Neural progenitor cell (in vitro differentiated cells): ENCODE results near the gene APBA3. TPM values are rescaled to one million over a fixed set of nuclear protein-coding genes. Genes with fewer than 3 reads are reported as not detected.

ENCODE experiments used
- DNase-seq: peaks from one replicate; pipeline ENCODE4 v3.0.0-alpha.2; 2016; ENCODE audit warnings: low spot score
- H2AFZ ChIP-seq: fragments of 200-600 bp; sonication (generic); replicated peaks from 2 replicates; pipeline ENCODE4 v1.6.1; 2016; ENCODE audit warnings: antibody characterized with exemption
- H3F3A ChIP-seq: fragments of 200-600 bp; sonication (generic); 2 replicates; pipeline ENCODE4 v1.6.1; 2016; ENCODE audit warnings: antibody characterized with exemption, low read depth
- H3K27ac ChIP-seq: fragments of 200-600 bp; sonication (generic); 2 replicates; pipeline ENCODE4 v1.5.1; 2016; ENCODE audit warnings: mild to moderate bottlenecking
- H3K27me3 ChIP-seq: fragments of 200-600 bp; sonication (generic); 2 replicates; pipeline ENCODE4 v1.6.1; 2016; ENCODE audit warnings: mild to moderate bottlenecking, moderate library complexity
- H3K36me3 ChIP-seq: fragments of 200-600 bp; sonication (generic); 2 replicates; pipeline ENCODE4 v1.5.1; 2016
- H3K4me1 ChIP-seq: fragments of 200-600 bp; sonication (generic); 2 replicates; pipeline ENCODE4 v1.6.1; 2016; ENCODE audit warnings: mixed run types
- H3K4me2 ChIP-seq: fragments of 200-600 bp; sonication (generic); 2 replicates; pipeline ENCODE4 v1.6.1; 2016
- H3K4me3 ChIP-seq: fragments of 200-600 bp; sonication (generic); 2 replicates; pipeline ENCODE4 v1.5.1; 2016
- H3K79me2 ChIP-seq: fragments of 200-600 bp; sonication (generic); 2 replicates; pipeline ENCODE4 v1.6.1; 2016; ENCODE audit warnings: low read depth
- H3K9ac ChIP-seq: fragments of 200-600 bp; sonication (generic); 2 replicates; pipeline ENCODE4 v1.6.1; 2016
- H3K9me3 ChIP-seq: fragments of 200-600 bp; sonication (generic); 2 replicates; pipeline ENCODE4 v1.5.1; 2016; ENCODE audit warnings: low read depth
- H4K20me1 ChIP-seq: fragments of 200-600 bp; sonication (generic); 2 replicates; pipeline ENCODE4 v1.6.1; 2016; ENCODE audit warnings: low read depth
- H3K27ac Mint-ChIP-seq: 3 replicates; pipeline ENCODE4 v1.8.0; 2021; ENCODE audit warnings: mixed read lengths
- H3K27me3 Mint-ChIP-seq: 2 replicates; pipeline ENCODE4 v1.8.0; 2022; ENCODE audit warnings: low read depth, mild to moderate bottlenecking, inconsistent platforms, moderate library complexity, mixed read lengths; ENCODE audit not compliant: insufficient read depth
- H3K36me3 Mint-ChIP-seq: 3 replicates; pipeline ENCODE4 v1.8.0; 2021; ENCODE audit warnings: mixed read lengths
- H3K4me1 Mint-ChIP-seq: 3 replicates; pipeline ENCODE4 v1.8.0; 2021; ENCODE audit warnings: mixed read lengths
- H3K4me3 Mint-ChIP-seq: 3 replicates; pipeline ENCODE4 v1.8.0; 2021; ENCODE audit warnings: mild to moderate bottlenecking, moderate library complexity, mixed read lengths
- H3K9me3 Mint-ChIP-seq: 3 replicates; pipeline ENCODE4 v1.8.0; 2020; ENCODE audit warnings: mixed read lengths
- EZH2 ChIP-seq: fragments of 200-600 bp; sonication (generic); IDR thresholded peaks from 2 replicates; pipeline ENCODE4 v1.6.1; 2017; ENCODE audit warnings: antibody characterized with exemption, mild to moderate bottlenecking, moderate library complexity
- EZH2phosphoT487 ChIP-seq: fragments of 200-600 bp; sonication (generic); IDR thresholded peaks from 2 replicates; pipeline ENCODE4 v1.6.1; 2017; ENCODE audit warnings: antibody characterized with exemption
- total RNA-seq: library from RNA; depleted of rRNA; stranded (reverse); fragments of >200 nt; gene quantifications from 2 replicates; pipeline ENCODE4 v1.2.3, GENCODE V29; 2015; ENCODE audit warnings: low replicate concordance
- TF ChIP-seq, protein P1 (sequence below): fragments of 200-600 bp; sonication (generic); IDR thresholded peaks from 2 replicates; pipeline ENCODE4 v1.5.1; 2017; ENCODE audit warnings: antibody characterized with exemption, mild to moderate bottlenecking

APBA3 gene
- total RNA-seq = 17.3 and 41.1 TPM in 2 replicates

- H3K4me3 ChIP-seq = peak within 1 kb of the TSS; percentile 90
- H3K27me3 ChIP-seq = no peaks in the 10 kb centered on the region
- H3K9me3 ChIP-seq = no peaks in the 10 kb centered on the region
- H4K20me1 ChIP-seq = no peaks in the 10 kb centered on the region
- Mint-ChIP-seq H3K27ac (peak within 1 kb of the TSS; percentile 95), H3K27me3 (no peaks in the 10 kb centered on the region), H3K4me3 (peak within 1 kb of the TSS; percentile 96), H3K9me3 (no peaks in the 10 kb centered on the region), H3K36me3 (peaks cover 2% of the 10 kb centered on the region), H3K4me1 (peaks cover 14% of the 10 kb centered on the region)
- no peaks in the 10 kb centered on the region for H3K36me3 ChIP-seq
- H3K4me1 ChIP-seq = peaks cover 3% of the 10 kb centered on the region
- peak; percentile 96 for DNase-seq
- H3K79me2 ChIP-seq = peaks cover 26% of the 10 kb centered on the region
- H2AFZ ChIP-seq = peak within 1 kb of the TSS; percentile 97
- H3F3A ChIP-seq = peaks cover 8% of the 10 kb centered on the region
- H3K4me2 ChIP-seq = peak within 1 kb of the TSS; percentile 85
- TF ChIP-seq EZH2 = no peak
- TF ChIP-seq EZH2phosphoT487 = no peak
- TF ChIP-seq, protein P1, sequence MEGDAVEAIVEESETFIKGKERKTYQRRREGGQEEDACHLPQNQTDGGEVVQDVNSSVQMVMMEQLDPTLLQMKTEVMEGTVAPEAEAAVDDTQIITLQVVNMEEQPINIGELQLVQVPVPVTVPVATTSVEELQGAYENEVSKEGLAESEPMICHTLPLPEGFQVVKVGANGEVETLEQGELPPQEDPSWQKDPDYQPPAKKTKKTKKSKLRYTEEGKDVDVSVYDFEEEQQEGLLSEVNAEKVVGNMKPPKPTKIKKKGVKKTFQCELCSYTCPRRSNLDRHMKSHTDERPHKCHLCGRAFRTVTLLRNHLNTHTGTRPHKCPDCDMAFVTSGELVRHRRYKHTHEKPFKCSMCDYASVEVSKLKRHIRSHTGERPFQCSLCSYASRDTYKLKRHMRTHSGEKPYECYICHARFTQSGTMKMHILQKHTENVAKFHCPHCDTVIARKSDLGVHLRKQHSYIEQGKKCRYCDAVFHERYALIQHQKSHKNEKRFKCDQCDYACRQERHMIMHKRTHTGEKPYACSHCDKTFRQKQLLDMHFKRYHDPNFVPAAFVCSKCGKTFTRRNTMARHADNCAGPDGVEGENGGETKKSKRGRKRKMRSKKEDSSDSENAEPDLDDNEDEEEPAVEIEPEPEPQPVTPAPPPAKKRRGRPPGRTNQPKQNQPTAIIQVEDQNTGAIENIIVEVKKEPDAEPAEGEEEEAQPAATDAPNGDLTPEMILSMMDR = peak; percentile 77
- peak within 1 kb of the TSS; percentile 72 for H3K27ac ChIP-seq
- H3K9ac ChIP-seq = peak within 1 kb of the TSS; percentile 83
Measured at GRCh38 chr19:3761382-3762129, at the start of gene APBA3. TSS of gene APBA3 (minus strand) at chr19:3761692. CDS start at chr19:3760264, 1,428 bp downstream.

- Histone ChIP-seq H3K4me1 (no peaks in the 10 kb centered on the region), H2AFZ (no peak overlapping the region), H3K9ac (no peak overlapping the region), H3F3A (peaks cover 6% of the 10 kb centered on the region), H4K20me1 (no peaks in the 10 kb centered on the region), H3K79me2 (no peaks in the 10 kb centered on the region), H3K36me3 (no peaks in the 10 kb centered on the region), H3K4me2 (no peak overlapping the region), H3K4me3 (no peak overlapping the region), H3K9me3 (no peaks in the 10 kb centered on the region), H3K27ac (no peak overlapping the region), H3K27me3 (no peaks in the 10 kb centered on the region)
- no peak overlapping the region for H3K27ac Mint-ChIP-seq
- DNase-seq = no peak
- H3K4me1 Mint-ChIP-seq = no peaks in the 10 kb centered on the region
- H3K36me3 Mint-ChIP-seq = peaks cover 3% of the 10 kb centered on the region
- H3K9me3 Mint-ChIP-seq = peaks cover 3% of the 10 kb centered on the region
- H3K4me3 Mint-ChIP-seq = no peak overlapping the region
- H3K27me3 Mint-ChIP-seq = peaks cover 2% of the 10 kb centered on the region
- TF ChIP-seq EZH2phosphoT487 = no peak
- TF ChIP-seq, protein P1 = no peak
- no peak for TF ChIP-seq EZH2
Measured at GRCh38 chr19:3810708-3811355, 49.3 kb upstream of the APBA3 start.

DNA sequence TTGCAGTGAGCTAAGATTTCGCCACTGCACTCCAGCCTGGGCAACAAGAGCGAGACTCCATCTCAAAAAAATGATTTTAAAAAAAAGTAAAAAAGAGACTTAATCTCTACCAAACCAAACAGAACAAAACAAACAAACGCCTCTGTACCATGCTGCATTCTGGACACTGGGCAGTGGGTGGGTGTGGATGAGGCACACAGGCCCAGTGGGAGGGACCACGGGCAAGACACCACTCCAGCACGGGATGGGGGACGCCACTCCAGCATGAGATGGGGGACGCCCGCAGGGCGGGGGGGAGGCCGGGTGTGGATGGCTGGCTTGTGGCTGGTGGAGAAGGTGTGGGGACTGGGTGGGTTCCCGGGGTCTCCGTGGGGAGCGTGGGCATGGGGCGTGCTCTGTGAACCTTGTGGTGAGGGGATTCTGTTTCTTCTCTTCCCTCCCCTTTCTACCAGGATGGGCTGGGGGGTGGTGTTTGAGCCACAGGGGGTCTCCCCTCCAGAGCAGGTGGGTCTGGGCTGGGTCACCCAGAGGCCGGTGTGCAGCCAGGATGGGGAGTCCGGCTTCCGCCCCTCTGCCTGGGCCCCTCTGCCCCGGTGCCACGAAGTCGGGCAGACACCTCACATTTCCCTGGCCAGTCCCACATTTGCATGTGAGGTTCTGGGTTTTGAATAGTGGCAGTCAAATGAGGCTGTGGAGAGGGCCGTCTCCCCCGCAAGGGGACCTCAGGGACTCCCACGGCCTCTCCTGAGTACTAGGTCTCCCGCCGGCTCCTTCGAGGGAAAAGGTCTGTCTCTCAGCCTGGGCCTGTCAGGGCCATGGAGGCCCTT, 48.6 kb upstream of the APBA3 start:
- Histone ChIP-seq H3F3A (peaks cover 6% of the 10 kb centered on the region), H3K4me3 (no peak overlapping the region), H2AFZ (no peak overlapping the region), H3K9me3 (no peaks in the 10 kb centered on the region), H3K79me2 (no peaks in the 10 kb centered on the region), H3K9ac (no peak overlapping the region), H4K20me1 (no peaks in the 10 kb centered on the region), H3K27ac (no peak overlapping the region), H3K4me2 (no peak overlapping the region), H3K4me1 (no peaks in the 10 kb centered on the region), H3K36me3 (no peaks in the 10 kb centered on the region), H3K27me3 (no peaks in the 10 kb centered on the region)
- TF ChIP-seq EZH2phosphoT487 (no peak), EZH2 (no peak)
- no peak overlapping the region for H3K4me3 Mint-ChIP-seq
- H3K36me3 Mint-ChIP-seq = peaks cover 3% of the 10 kb centered on the region
- peaks cover 3% of the 10 kb centered on the region for H3K9me3 Mint-ChIP-seq
- no peaks in the 10 kb centered on the region for H3K4me1 Mint-ChIP-seq
- peaks cover 3% of the 10 kb centered on the region for H3K27me3 Mint-ChIP-seq
- no peak overlapping the region for H3K27ac Mint-ChIP-seq
- no peak for DNase-seq
